H1 (cell line): ENCODE measurements around the gene VPS26A. TPM values are rescaled to one million over a fixed set of nuclear protein-coding genes. Genes with fewer than 3 reads are reported as not detected.

Source experiments
- CTCF ChIA-PET: fragments of 300-600 bp; sonication (Branson Sonifier 250); formaldehyde crosslinking; loops from one replicate; lab custom pipeline; 2021; ENCODE audit not compliant: partially characterized antibody; lab: Charles Lee
- POLR2A ChIA-PET: fragments of 300-600 bp; sonication (Branson Sonifier 250); formaldehyde crosslinking; loops from one replicate; lab custom pipeline; 2021; ENCODE audit warnings: inconsistent platforms; ENCODE audit not compliant: partially characterized antibody; lab: Charles Lee
- DNase-seq, 2 experiments: peaks; one replicate each; pipeline versions ENCODE4 v3.0.0 to v3.0.0-alpha.2; 2010 to 2022; ENCODE audit warnings: low spot score in 2 of 2, low read depth in 1 of 2, mixed read lengths in 1 of 2
- FAIRE-seq: peaks from 2 replicates; lab custom pipeline; 2011; peaks lifted over from hg19 to GRCh38; lab: Jason Lieb, UNC
- H2AFZ ChIP-seq: 2 replicates; pipeline ENCODE4 v1.8.1; 2012; ENCODE audit warnings: low read length, inconsistent platforms
- H2AK5ac ChIP-seq: 2 replicates; pipeline ENCODE4 v1.6.1; 2013; ENCODE audit warnings: low read depth, low read length
- H2BK120ac ChIP-seq: replicated peaks from 2 replicates; pipeline ENCODE3; 2013; ENCODE audit warnings: low read depth, low read length, inconsistent platforms
- H2BK12ac ChIP-seq: 2 replicates; pipeline ENCODE4 v1.6.1; 2013; ENCODE audit warnings: low read depth, low read length
- H2BK15ac ChIP-seq: 2 replicates; pipeline ENCODE4 v1.6.1; 2013; ENCODE audit warnings: low read length
- H2BK20ac ChIP-seq: 2 replicates; pipeline ENCODE4 v1.6.1; 2013; ENCODE audit warnings: low read length
- H2BK5ac ChIP-seq: 2 replicates; pipeline ENCODE4 v1.6.1; 2013; ENCODE audit warnings: low read depth, low read length
- H3K14ac ChIP-seq: 2 replicates; pipeline ENCODE4 v1.6.1; 2013; ENCODE audit warnings: inconsistent platforms; ENCODE audit not compliant: insufficient read length
- H3K18ac ChIP-seq: 2 replicates; pipeline ENCODE4 v1.6.1; 2013; ENCODE audit warnings: low read length; ENCODE audit errors: extremely low read depth
- H3K23ac ChIP-seq: 2 replicates; pipeline ENCODE4 v1.6.1; 2013; ENCODE audit warnings: inconsistent platforms; ENCODE audit not compliant: insufficient read length
- H3K23me2 ChIP-seq: 2 replicates; pipeline ENCODE4 v1.6.1; 2013; ENCODE audit warnings: low read depth, low read length
- H3K27ac ChIP-seq: 2 replicates; pipeline ENCODE4 v1.6.1; 2011; ENCODE audit warnings: low read depth, low read length, inconsistent platforms
- H3K27me3 ChIP-seq, 4 experiments: replicated peaks in 1 of 4; 1 replicate in 1 of 4; 2 replicates in 3 of 4; pipeline versions ENCODE4 v1.6.1 to v1.8.1; 2011 to 2013; ENCODE audit warnings: low read length in 3 of 4, mild to moderate bottlenecking in 3 of 4, inconsistent platforms in 2 of 4, mixed read lengths in 2 of 4, moderate library complexity in 1 of 4; ENCODE audit not compliant: control insufficient read depth in 3 of 4, insufficient read depth in 3 of 4; ENCODE audit errors: extremely low read depth in 1 of 4
- H3K36me3 ChIP-seq, 4 experiments: 2 replicates each; pipeline versions ENCODE4 v1.6.1 to v1.8.1; 2011 to 2013; ENCODE audit warnings: mild to moderate bottlenecking in 4 of 4, low read length in 3 of 4, moderate library complexity in 2 of 4, control low read depth in 1 of 4, inconsistent platforms in 1 of 4; ENCODE audit not compliant: insufficient read depth in 4 of 4, control insufficient read depth in 2 of 4
- H3K4ac ChIP-seq: replicated peaks from 2 replicates; pipeline ENCODE3; 2013; ENCODE audit warnings: low read length, low read depth, mixed read lengths, inconsistent platforms; ENCODE audit not compliant: insufficient read length
- H3K4me1 ChIP-seq, 4 experiments: replicated peaks in 1 of 4; 1 replicate in 1 of 4; 2 replicates in 3 of 4; pipeline versions ENCODE4 v1.6.1 to v1.8.1; 2011 to 2013; ENCODE audit warnings: low read length in 3 of 4, inconsistent platforms in 2 of 4, mixed read lengths in 1 of 4; ENCODE audit not compliant: insufficient read depth in 4 of 4, control insufficient read depth in 3 of 4
- H3K4me2 ChIP-seq, 2 experiments: 2 replicates each; pipeline versions ENCODE4 v1.6.1 to v1.8.1; 2011 to 2013; ENCODE audit warnings: low read depth in 2 of 2, low read length in 2 of 2, control low read depth in 1 of 2, inconsistent platforms in 1 of 2, mild to moderate bottlenecking in 1 of 2; ENCODE audit not compliant: insufficient read depth in 1 of 2
- H3K4me3 ChIP-seq, 4 experiments: fragments of 200-600, 300-600 bp in 1 of 4; sonication (generic), shearing (Covaris generic), sonication (Bioruptor Twin) in 1 of 4; 2 replicates each; pipeline versions ENCODE4 v1.5.1 to v1.8.1; 2011 to 2016; ENCODE audit warnings: low read length in 4 of 4, low read depth in 3 of 4, control low read depth in 2 of 4, inconsistent platforms in 2 of 4, mild to moderate bottlenecking in 2 of 4, mixed read lengths in 1 of 4, moderate library complexity in 1 of 4; ENCODE audit not compliant: insufficient read depth in 2 of 4; ENCODE audit errors: extremely low read depth in 1 of 4
- H3K56ac ChIP-seq: replicated peaks from 2 replicates; pipeline ENCODE3; 2013; ENCODE audit warnings: low read depth, mild to moderate bottlenecking, mixed read lengths, low read length, inconsistent platforms; ENCODE audit not compliant: insufficient read length
- H3K79me1 ChIP-seq: 2 replicates; pipeline ENCODE4 v1.6.1; 2013; ENCODE audit warnings: low read depth, low read length, control low read depth
- H3K79me2 ChIP-seq, 2 experiments: 2 replicates each; pipeline versions ENCODE4 v1.6.1 to v1.8.1; 2012 to 2013; ENCODE audit warnings: low read length in 2 of 2, mild to moderate bottlenecking in 2 of 2, inconsistent platforms in 1 of 2; ENCODE audit not compliant: insufficient read depth in 2 of 2, control insufficient read depth in 1 of 2
- H3K9ac ChIP-seq, 4 experiments: replicated peaks in 1 of 4; 1 replicate in 1 of 4; 2 replicates in 3 of 4; pipeline versions ENCODE4 v1.6.1 to v1.8.1; 2011 to 2013; ENCODE audit warnings: low read depth in 3 of 4, low read length in 3 of 4, control low read depth in 2 of 4, mild to moderate bottlenecking in 2 of 4, moderate library complexity in 2 of 4, inconsistent platforms in 1 of 4; ENCODE audit errors: extremely low read depth in 1 of 4
- H3K9me3 ChIP-seq, 2 experiments: 2 replicates each; pipeline versions ENCODE4 v1.6.1 to v1.8.1; 2012 to 2013; ENCODE audit warnings: mild to moderate bottlenecking in 2 of 2, moderate library complexity in 2 of 2, control low read depth in 1 of 2, inconsistent platforms in 1 of 2, low read depth in 1 of 2, low read length in 1 of 2, mixed read lengths in 1 of 2; ENCODE audit not compliant: insufficient read depth in 2 of 2
- H4K20me1 ChIP-seq, 2 experiments: replicated peaks in 1 of 2; 2 replicates each; pipeline versions ENCODE3 to v1.8.1; 2011 to 2013; ENCODE audit warnings: inconsistent platforms in 2 of 2, low read length in 2 of 2, mild to moderate bottlenecking in 1 of 2; ENCODE audit not compliant: insufficient read depth in 2 of 2, control insufficient read depth in 1 of 2
- H4K5ac ChIP-seq: 2 replicates; pipeline ENCODE4 v1.6.1; 2013; ENCODE audit warnings: low read length, low read depth, mixed read lengths, inconsistent platforms; ENCODE audit not compliant: insufficient read length
- H4K8ac ChIP-seq: 2 replicates; pipeline ENCODE4 v1.8.0; 2013; ENCODE audit warnings: mild to moderate bottlenecking, moderate library complexity, low read length, inconsistent platforms; ENCODE audit not compliant: insufficient read depth; ENCODE audit errors: extremely low read depth
- H4K91ac ChIP-seq: replicated peaks from 2 replicates; pipeline ENCODE3; 2013; ENCODE audit warnings: low read length, mixed read lengths, inconsistent platforms; ENCODE audit not compliant: insufficient read length
- BCL11A ChIP-seq, 2 experiments: IDR thresholded peaks; one replicate each; pipeline ENCODE4 v1.6.1; 2011; ENCODE audit warnings: low read depth in 2 of 2, low read length in 2 of 2, mild to moderate bottlenecking in 2 of 2
- CREB1 ChIP-seq: IDR thresholded peaks from 2 replicates; pipeline ENCODE4 v1.6.1; 2012; ENCODE audit warnings: inconsistent platforms
- EZH2 ChIP-seq: fragments of 200-600 bp; sonication (generic); IDR thresholded peaks from 2 replicates; pipeline ENCODE4 v1.7.1; 2012; ENCODE audit warnings: low read depth, mild to moderate bottlenecking, moderate library complexity, low read length, inconsistent platforms; ENCODE audit not compliant: severe bottlenecking
- FOSL1 ChIP-seq: IDR thresholded peaks from 2 replicates; pipeline ENCODE4 v1.6.1; 2011; ENCODE audit warnings: mild to moderate bottlenecking, low read depth, low read length, moderate library complexity; ENCODE audit not compliant: insufficient read depth
- PHF8 ChIP-seq: fragments of 200-600 bp; sonication (generic); conservative IDR thresholded peaks from 2 replicates; pipeline ENCODE4 v1.7.1; 2012; ENCODE audit warnings: low read depth, mild to moderate bottlenecking, inconsistent platforms, low read length, moderate library complexity
- POLR2AphosphoS5 ChIP-seq: IDR thresholded peaks from 2 replicates; pipeline ENCODE4 v1.6.1; 2011; ENCODE audit warnings: low read depth, low read length
- SAP30 ChIP-seq: fragments of 300-600 bp; sonication (generic); IDR thresholded peaks from 2 replicates; pipeline ENCODE4 v1.7.1; 2012; ENCODE audit warnings: low read length, moderate library complexity, mild to moderate bottlenecking, inconsistent platforms; ENCODE audit not compliant: insufficient read depth, insufficient replicate concordance
- WGBS, 2 experiments: shearing (Covaris generic) in 1 of 2; methylation state at CpG; one replicate each; pipeline versions ENCODE4 v1.1.6 to v1.1.7; 2013 to 2015; ENCODE audit warnings: low lambda C conversion rate in 2 of 2, mixed read lengths in 2 of 2, inconsistent platforms in 1 of 2, low coverage in 1 of 2, missing lambda C conversion rate in 1 of 2; ENCODE audit not compliant: insufficient replicate concordance in 2 of 2, insufficient coverage in 1 of 2, insufficient read length in 1 of 2; ENCODE audit errors: extremely low coverage in 1 of 2, missing lambda C conversion rate in 1 of 2; 5-methylcytosine and 5-hydroxymethylcytosine counted together
- polyA plus RNA-seq, 7 experiments: library from polyadenylated mRNA; depleted of rRNA in 3 of 7; stranded (reverse) in 5 of 7; unstranded in 2 of 7; fragments of >200 nt in 5 of 7; fragments of 200-250 nt in 2 of 7; gene quantifications; 1 replicate in 5 of 7; 2 replicates in 1 of 7; 4 replicates in 1 of 7; pipeline versions ENCODE4 v1.2.1 to v1.2.3, GENCODE V29; 2011 to 2013; ENCODE audit warnings: missing spikeins in 2 of 7, mixed read lengths in 2 of 7
- total RNA-seq: library from RNA; stranded (reverse); fragmentation: NEBNext Ultra II Directional; extraction: Animal tissue kit (Norgen Biotek cat#: 25700); gene quantifications from 2 replicates; pipeline ENCODE4 v1.2.1, GENCODE V29; 2021

The VPS26A gene
- total and polyA plus RNA-seq, 2 of the 8 experiments (the other 6 are each of a cell fraction or from before 2014, with no cell fraction given): 10.7 to 44.8 TPM

DNA sequence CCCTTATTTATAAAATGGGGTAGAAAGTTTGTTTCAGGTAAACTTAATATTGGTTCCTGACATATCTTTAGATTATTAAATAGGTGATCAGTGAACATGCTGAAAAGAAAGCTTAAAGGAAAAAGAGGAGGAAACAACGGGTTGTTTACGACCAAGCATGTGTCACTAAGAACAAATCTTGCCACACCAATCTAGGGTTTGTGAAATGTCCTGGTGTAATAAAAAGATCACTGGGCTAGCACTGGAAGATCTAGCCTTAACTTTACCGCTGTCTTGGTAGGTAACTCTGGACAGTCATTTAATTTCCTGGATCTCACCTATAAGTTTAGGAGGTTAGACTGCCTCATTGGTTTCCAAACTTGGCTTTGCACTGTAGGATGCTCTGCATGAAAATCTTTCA, 19.0 kb downstream of the VPS26A start:
- Histone ChIP-seq H2BK12ac (no peak overlapping the region), H3K27ac (no peak overlapping the region), H4K5ac (no peak overlapping the region), H3K56ac (no peak overlapping the region), H2BK20ac (no peak overlapping the region), H4K8ac (no peak overlapping the region), H3K14ac (no peak overlapping the region), H2BK5ac (no peak overlapping the region), H3K4me3 (no peak overlapping the region), H3K4me2 (no peak overlapping the region), H3K36me3 (no peaks in the 10 kb centered on the region), H4K20me1 (peaks cover 2 to 9% of the 10 kb centered on the region in 2 experiments), H2BK120ac (no peak overlapping the region), H3K9ac (no peak overlapping the region), H3K4ac (no peak overlapping the region), H2BK15ac (no peak overlapping the region), H3K79me2 (peaks cover 0 to 44% of the 10 kb centered on the region in 2 experiments; a peak in 2 of 4 replicates), H2AK5ac (no peak overlapping the region), H3K23me2 (no peaks in the 10 kb centered on the region), H4K91ac (no peak overlapping the region), H3K79me1 (no peaks in the 10 kb centered on the region; the same call in 1 of the 2 replicates), H3K18ac (no peak overlapping the region), H3K23ac (no peak overlapping the region), H2AFZ (no peak overlapping the region)
- FAIRE-seq (no peak), DNase-seq (no peak)
- 62% methylated on average over 3 of the region's 3 CpGs; no CpG with 5 or more reads in 1 of the 2 experiments for WGBS, 2 experiments
- POLR2A ChIA-PET: no interaction called here
- CTCF ChIA-PET: no interaction called here
- TF ChIP-seq EZH2: no peak
- no peak for TF ChIP-seq BCL11A (IDR thresholded peaks at IDR 0.05; ENCODE audit: low read depth in 2 of 2, low read length in 2 of 2)
- no peak for TF ChIP-seq PHF8
- no peak for TF ChIP-seq POLR2AphosphoS5
- no peak for TF ChIP-seq SAP30
- no peak for TF ChIP-seq FOSL1
- no peak for TF ChIP-seq CREB1
- TF ChIP-seq, all 59 proteins: peak for 0
- no peaks in the 10 kb centered on the region for H3K4me1 ChIP-seq
- H3K9me3 ChIP-seq: no peaks in the 10 kb centered on the region
- H3K27me3 ChIP-seq: no peaks in the 10 kb centered on the region
